Chondrocyte (in vitro differentiated cells): ENCODE measurements around the gene FTO. TPM values are rescaled to one million over a fixed set of nuclear protein-coding genes. Genes with fewer than 3 reads are reported as not detected.

ENCODE experiments used
- DNase-seq: peaks from one replicate; pipeline ENCODE4 v3.0.0; 2021; ENCODE audit warnings: mixed read lengths, low spot score
- H3K27ac Mint-ChIP-seq: one replicate; pipeline ENCODE4 v1.8.0; 2021; ENCODE audit warnings: mild to moderate bottlenecking, moderate library complexity, mixed read lengths; ENCODE audit not compliant: unreplicated experiment
- H3K27me3 Mint-ChIP-seq: 2 replicates; pipeline ENCODE4 v1.8.0; 2021; ENCODE audit warnings: low read depth, mixed read lengths
- H3K36me3 Mint-ChIP-seq: 2 replicates; pipeline ENCODE4 v1.8.0; 2021; ENCODE audit warnings: low read depth, mixed read lengths
- H3K4me1 Mint-ChIP-seq: 2 replicates; pipeline ENCODE4 v1.8.0; 2021; ENCODE audit warnings: low read depth, mild to moderate bottlenecking, mixed read lengths
- H3K4me3 Mint-ChIP-seq: one replicate; pipeline ENCODE4 v1.8.0; 2021; ENCODE audit warnings: mild to moderate bottlenecking, moderate library complexity, mixed read lengths; ENCODE audit not compliant: unreplicated experiment
- H3K9me3 Mint-ChIP-seq: 2 replicates; pipeline ENCODE4 v1.8.0; 2021; ENCODE audit warnings: low read depth, mixed read lengths
- total RNA-seq: library from RNA; stranded (reverse); gene quantifications from 3 replicates; pipeline ENCODE4 v1.2.1, GENCODE V29; 2021
- TF ChIP-seq, protein P1 (sequence below): fragments of 200-600 bp; sonication (generic); IDR thresholded peaks from 2 replicates; pipeline ENCODE4 v1.5.0; 2021; ENCODE audit warnings: antibody characterized with exemption, mild to moderate bottlenecking, moderate library complexity

The FTO gene
- total RNA-seq, 1 donor from 2014 or later = 85.7 TPM

DNA sequence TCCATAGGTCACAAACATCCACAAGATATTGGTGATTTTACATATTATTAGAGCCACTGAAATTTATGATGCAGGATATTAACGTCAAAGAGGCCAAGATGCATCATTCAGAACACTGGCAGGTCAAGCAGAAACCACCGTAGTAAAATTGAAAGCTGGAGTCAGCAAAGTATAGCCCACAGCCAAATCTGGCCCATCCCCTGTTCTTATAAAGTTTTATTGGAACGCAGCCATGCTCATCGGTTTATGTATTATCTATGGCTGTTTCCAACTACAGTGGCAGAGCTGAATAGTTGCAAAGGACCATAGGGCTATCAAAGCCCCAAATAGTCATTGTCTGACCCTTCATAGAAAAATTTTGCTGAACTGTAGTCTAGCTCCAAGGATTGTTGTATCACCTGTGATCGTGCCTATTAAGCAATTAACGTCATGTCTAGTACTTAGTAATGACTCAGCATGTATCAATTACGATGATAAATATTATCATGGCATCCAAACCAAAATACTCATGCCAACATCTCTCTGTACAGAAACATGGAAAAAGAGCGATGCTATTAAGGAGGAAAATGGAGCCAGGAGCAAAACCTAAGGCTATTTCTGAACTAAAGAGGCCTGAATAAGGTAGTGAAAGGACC is 417.0 kb downstream of the FTO start:
- no peak overlapping the region for H3K27ac Mint-ChIP-seq
- TF ChIP-seq, protein P1, sequence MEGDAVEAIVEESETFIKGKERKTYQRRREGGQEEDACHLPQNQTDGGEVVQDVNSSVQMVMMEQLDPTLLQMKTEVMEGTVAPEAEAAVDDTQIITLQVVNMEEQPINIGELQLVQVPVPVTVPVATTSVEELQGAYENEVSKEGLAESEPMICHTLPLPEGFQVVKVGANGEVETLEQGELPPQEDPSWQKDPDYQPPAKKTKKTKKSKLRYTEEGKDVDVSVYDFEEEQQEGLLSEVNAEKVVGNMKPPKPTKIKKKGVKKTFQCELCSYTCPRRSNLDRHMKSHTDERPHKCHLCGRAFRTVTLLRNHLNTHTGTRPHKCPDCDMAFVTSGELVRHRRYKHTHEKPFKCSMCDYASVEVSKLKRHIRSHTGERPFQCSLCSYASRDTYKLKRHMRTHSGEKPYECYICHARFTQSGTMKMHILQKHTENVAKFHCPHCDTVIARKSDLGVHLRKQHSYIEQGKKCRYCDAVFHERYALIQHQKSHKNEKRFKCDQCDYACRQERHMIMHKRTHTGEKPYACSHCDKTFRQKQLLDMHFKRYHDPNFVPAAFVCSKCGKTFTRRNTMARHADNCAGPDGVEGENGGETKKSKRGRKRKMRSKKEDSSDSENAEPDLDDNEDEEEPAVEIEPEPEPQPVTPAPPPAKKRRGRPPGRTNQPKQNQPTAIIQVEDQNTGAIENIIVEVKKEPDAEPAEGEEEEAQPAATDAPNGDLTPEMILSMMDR = no peak
- no peak for DNase-seq
- H3K4me3 Mint-ChIP-seq = no peak overlapping the region
- peaks cover 4% of the 10 kb centered on the region for H3K4me1 Mint-ChIP-seq
- H3K27me3 Mint-ChIP-seq = no peaks in the 10 kb centered on the region
- H3K36me3 Mint-ChIP-seq = no peaks in the 10 kb centered on the region
- no peaks in the 10 kb centered on the region for H3K9me3 Mint-ChIP-seq

GRCh38 chr16:54121539-54122295 is 417.8 kb downstream of the FTO start:
- Mint-ChIP-seq H3K4me1 (no peaks in the 10 kb centered on the region), H3K27me3 (no peaks in the 10 kb centered on the region), H3K36me3 (no peaks in the 10 kb centered on the region)

DNA sequence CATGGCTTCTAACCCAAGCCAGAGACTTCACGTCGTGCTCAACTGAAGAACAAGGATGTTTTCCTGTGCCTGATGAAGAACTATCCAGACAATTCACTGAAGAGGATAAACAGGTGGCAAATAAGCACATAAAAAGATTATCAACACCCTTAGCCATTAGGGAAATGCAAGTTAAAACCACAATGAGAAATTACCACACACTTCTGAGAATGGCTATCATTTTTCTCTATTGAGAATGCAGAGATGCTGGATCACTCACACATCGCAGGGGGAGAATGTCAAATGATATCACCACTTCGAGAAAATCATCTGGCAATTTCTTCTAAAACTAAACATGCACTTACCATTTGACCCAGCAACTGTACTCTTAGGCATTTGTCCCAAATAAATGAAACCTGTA is 419.8 kb downstream of the FTO start:
- DNase-seq = no peak
- H3K9me3 Mint-ChIP-seq = no peaks in the 10 kb centered on the region

More at GRCh38 chr16:54121539-54122295, 417.8 kb downstream of the FTO start:
- TF ChIP-seq, protein P1 = no peak
- H3K4me3 Mint-ChIP-seq = no peak overlapping the region
- no peaks in the 10 kb centered on the region for H3K9me3 Mint-ChIP-seq
- H3K27ac Mint-ChIP-seq = no peak overlapping the region
- no peak for DNase-seq

DNA sequence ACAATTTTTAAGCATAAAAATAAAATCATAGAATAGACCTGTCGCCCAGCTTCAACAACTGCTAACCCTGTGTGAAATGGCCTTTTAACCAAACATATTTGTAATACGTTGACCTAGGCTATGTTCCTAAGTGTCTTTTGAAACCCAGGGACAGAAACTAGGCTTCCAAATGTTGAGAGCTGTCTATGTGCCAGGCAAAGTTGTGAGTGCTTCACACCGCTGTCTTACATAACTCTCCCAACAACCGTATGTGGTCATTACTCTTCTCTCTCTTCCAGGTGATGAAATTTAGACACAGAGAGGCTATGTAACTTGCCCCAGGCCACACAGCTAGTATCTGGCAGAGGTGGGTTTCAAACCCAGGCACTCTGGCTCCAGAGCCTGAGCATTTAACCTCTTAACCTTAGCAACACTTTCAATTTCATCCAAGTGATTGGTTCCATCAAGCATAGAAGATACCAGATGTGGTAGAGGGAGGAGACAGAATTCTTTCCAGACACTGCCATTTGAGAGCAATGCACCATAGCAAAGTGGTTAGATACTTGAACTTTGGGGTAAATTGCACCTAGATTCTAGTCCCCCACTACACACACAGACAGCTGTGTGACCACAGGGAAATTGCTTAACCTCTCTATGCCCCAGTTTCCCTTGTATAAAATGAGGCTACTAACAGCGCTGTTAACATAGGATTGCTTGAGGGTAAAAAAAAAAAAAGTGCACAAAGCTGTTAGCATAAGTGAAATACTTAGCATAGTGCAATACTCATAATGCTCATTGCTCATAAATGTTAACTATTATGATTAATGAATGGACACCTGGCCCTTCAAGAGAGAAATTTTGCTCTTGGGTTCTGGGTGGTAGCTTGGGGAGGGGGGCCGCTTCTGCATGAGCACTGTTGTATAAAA is 422.0 kb downstream of the FTO start:
- Mint-ChIP-seq H3K36me3 (peaks cover 3% of the 10 kb centered on the region), H3K4me1 (no peaks in the 10 kb centered on the region), H3K9me3 (peaks cover 4% of the 10 kb centered on the region), H3K4me3 (no peak overlapping the region), H3K27ac (no peak overlapping the region), H3K27me3 (peaks cover 2% of the 10 kb centered on the region)
- DNase-seq = no peak
- TF ChIP-seq, protein P1 = no peak

More for the DNA sequence above, 419.8 kb downstream of the FTO start:
- Mint-ChIP-seq H3K27me3 (peaks cover 2% of the 10 kb centered on the region), H3K36me3 (no peaks in the 10 kb centered on the region), H3K4me3 (no peak overlapping the region), H3K4me1 (no peaks in the 10 kb centered on the region), H3K27ac (no peak overlapping the region)
- TF ChIP-seq, protein P1 = no peak

- peaks cover 3% of the 10 kb centered on the region for H3K36me3 Mint-ChIP-seq
- no peak overlapping the region for H3K27ac Mint-ChIP-seq
- no peaks in the 10 kb centered on the region for H3K4me1 Mint-ChIP-seq
- H3K27me3 Mint-ChIP-seq = peaks cover 2% of the 10 kb centered on the region
- no peak overlapping the region for H3K4me3 Mint-ChIP-seq
- TF ChIP-seq, protein P1 = no peak
- no peak for DNase-seq
- H3K9me3 Mint-ChIP-seq = peaks cover 4% of the 10 kb centered on the region
These were observed 423.0 kb downstream of the FTO start for GRCh38 chr16:54126907-54127306.
